DMS114 treated with DMSO at 0.1 percent for 48 hours (cell line): ENCODE results near the gene PTPN6.
"Not testable (repeated sequence)": the region's sequence is repeated elsewhere in the genome, so short reads cannot be mapped to it uniquely, and the experiment has no call there.

Experiments used
- DNase-seq: peaks from one replicate; lab custom pipeline; 2025; ENCODE audit not compliant: unreplicated experiment; lab: John Stamatoyannopoulos, UW

The PTPN6 gene

DNA sequence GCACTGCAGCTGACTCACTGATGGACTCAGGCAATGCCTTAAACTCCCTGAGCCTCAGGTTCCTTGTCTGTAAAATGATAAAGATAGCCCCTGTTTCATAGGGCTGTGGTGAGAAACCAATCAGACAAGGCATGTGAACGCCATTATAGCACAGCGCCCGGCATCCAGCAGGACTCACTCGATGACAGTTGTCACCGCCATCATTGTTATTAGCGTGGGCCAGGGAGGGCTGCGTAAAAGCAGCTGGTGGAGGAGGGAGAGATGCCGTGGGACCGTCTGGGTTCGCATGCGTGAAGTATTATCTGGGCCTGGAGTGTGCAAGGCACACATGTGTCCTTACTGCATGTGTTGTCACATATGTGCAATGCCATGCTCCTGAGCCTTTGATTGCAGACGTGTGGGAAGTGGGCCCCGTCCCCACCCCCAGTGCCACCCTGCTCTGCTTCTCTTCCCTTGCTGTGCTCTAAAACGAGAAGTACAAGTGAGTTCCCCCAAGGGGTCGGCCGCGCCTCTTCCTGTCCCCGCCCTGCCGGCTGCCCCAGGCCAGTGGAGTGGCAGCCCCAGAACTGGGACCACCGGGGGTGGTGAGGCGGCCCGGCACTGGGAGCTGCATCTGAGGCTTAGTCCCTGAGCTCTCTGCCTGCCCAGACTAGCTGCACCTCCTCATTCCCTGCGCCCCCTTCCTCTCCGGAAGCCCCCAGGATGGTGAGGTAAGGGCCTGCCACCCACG, at the start of gene PTPN6:
PTPN6 (plus strand) TSS at position 546 of the 730 bp plus-strand sequence; CDS start at position 703, 157 bp downstream.
- no peak for DNase-seq

DNA sequence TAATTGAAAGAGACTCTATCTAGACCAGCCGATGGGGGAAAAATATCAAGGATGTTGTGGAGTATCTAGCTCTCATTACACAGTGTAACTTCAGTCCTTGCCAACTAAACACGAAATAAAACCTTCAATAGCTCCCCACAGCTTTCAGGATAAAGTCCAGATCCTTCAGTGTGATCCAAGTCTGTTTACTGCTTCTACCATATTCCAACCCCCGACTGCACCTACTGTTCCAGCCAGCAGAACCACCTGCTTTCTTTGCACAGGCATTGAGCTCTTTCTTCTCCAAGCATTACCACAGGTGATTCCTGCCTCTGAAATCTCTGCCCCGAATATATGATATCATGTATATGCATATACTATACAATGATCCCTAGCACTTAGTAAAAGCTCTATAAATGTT, 48.7 kb upstream of the PTPN6 start:
- DNase-seq: no peak

DNA sequence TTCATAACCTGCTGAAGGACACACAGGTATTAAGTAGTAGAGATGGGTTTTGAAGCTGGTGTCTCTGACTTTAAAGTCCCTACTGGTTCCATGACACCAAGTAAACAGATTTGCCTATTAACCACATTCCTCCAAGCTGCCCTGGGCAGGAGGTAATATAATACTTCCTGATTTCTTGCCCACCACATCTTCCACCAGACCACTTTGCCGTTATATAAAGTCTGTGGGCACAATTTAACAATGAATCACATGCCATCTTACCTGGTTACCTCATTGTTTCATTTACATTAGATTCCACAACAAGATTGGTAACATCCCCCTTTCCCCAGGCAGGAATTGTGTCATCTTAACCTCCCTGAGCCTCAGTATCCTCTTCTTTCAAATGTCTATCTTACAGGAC, 47.4 kb upstream of the PTPN6 start:
- no peak for DNase-seq

DNA sequence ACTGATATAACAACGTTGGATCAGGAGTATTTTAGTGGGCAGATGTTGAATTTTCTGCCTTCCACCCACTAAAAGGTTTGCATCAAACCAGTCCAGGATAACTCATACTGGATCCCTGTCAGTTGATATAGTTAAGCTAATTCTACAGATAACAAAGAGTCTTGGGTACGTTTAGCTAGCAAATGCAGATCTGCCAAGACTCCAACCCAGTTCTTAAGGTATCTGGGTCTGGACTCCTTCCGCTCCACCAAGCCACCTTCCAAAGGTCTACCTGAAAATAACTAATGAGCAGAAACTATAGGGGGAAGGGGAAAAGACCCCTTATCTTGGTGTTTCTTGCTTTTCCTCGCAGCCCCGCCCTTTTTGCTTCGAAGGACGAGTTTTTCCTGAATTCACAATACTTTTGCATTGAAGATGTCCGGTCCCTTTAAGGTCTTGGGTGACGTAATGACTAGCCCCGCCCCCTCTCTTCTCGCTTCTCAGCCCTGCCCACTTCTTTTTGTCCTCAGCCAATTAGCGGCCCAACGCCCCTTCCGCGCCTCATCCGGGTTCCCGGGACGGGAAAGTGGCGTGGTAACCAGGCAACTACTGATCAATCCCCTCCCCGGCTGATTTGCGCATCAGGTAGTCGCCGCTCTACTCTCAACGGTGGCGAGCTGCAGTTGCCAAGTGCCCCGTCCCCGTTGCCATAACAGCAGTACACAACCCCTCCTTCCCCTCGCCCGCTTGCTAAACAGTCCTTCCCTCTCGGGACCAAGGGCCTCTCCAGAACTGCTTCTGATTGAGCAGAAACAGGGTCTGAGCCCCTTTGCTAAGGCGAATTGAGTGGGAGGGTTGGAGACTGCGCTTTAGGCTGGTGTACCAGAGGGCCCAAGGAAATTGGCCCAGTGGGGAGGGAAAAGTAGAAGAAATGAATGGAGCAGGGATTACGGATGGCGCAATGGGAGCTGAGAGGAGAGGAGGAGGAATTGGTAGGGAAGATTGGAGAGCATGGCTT, 46.6 kb upstream of the PTPN6 start, which contains the start of gene LRRC23:
LRRC23 (plus strand) TSS at position 543 of the 997 bp plus-strand sequence. CDS start 812 bp downstream, outside the sequence.
- DNase-seq: peak; percentile 97

DNA sequence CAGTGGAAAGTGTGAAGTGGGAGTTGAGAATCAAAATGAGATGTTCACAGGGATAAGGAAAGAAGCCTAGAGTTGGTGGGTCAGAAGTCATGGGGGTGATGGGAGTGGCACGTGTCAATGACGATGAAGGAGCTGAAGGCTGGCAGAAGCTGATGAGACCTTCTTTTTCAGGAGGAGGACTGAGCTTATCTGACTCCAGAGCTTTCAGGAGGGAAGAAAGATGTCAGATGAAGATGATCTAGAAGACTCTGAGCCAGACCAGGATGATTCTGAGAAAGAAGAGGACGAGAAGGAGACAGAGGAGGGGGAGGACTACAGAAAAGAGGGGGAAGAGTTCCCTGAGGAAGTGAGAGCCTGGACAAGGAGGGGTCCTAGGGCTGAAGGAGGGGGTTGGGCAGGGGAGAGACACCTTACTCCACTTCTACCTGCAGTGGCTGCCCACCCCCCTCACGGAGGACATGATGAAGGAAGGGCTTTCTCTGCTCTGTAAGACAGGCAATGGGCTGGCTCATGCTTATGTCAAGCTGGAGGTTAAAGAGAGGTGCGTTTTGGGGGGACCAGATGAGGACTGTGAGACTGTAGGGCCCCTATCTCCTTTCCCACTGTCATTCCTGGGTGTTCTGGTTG, 45.6 kb upstream of the PTPN6 start:
- DNase-seq: no peak

DNA sequence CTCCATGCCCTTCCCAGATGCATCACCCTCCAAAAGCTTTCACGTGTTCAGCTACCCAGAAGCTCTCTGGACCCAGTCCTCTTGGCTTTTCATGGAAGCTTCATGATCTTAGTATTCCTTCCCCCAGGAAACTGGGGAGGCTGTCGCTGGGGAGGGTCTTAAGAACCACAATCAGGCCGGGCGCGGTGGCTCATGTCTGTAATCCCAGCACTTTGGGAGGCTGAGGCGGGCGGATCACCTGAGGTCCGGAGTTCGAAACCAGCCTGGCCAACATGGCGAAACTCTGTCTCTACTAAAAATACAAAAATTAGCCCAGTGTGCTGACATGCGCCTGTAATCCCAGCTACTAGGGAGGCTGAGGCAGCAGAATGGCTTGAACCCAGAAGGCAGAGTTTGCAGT, 43.0 kb upstream of the PTPN6 start:
- not testable (repeated sequence) for DNase-seq

DNA sequence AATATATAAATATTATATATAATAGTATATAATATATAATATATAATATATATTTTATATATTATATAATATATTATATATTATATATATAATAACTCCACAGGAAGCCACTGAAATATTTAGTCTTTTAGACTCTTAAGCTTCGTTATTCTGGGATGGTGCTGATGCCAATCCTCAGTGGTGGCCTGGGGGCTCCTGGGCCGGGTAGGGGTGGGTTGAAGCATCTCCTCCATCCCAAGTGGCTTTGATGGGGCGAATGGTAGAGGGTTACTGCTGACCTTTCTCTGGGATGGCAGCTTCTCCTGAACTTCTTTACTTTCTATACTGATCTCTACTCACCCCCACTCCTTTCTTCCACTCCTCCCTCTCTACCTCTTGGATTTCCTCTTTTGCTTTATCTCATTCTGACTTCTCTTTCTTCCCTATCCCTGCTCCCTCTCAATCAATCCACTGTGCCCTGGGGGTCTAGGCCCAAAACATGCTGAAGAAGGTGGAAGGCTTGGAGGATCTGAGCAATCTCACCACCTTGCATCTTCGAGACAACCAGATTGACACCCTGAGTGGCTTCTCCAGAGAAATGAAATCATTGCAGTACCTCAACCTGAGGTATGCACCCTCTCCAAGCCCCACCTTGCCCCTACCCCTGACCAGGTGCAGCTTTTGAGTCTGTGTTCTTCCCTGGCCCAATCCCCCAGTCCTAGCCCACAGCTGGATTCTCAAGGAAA, 41.6 kb upstream of the PTPN6 start:
- no peak for DNase-seq

DNA sequence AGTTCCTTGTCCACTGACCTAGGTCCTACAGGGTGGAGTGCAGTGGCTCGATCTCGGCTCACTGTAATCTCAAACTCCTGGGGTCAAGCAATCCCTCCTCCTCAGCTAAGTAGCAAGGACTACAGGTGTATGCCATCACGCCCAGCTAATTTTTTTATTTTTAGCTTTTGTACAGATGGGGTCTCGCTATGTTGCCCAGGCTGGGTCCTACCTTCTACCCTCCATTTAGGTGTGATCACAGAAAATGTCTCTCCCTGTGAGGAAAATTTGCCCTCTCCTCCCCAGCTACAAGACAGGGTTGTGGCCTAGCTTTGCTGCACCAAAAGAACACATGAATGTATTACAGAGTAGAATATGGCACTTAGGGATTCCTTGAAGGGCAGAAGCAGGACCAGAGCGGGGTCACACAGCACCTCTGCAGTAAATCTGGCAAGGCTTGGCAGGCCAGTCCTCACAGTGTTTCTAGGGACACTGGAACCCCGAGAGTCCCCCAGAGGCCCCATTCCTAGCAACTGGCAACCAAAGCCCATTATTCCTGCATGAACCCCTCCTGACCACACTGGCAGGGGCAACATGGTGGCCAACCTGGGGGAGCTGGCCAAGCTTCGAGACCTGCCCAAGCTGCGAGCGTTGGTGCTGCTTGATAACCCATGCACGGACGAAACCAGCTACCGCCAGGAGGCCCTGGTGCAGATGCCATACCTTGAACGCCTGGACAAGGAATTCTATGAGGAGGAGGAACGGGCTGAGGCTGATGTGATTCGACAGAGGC, 38.8 kb upstream of the PTPN6 start:
- DNase-seq: no peak

DNA sequence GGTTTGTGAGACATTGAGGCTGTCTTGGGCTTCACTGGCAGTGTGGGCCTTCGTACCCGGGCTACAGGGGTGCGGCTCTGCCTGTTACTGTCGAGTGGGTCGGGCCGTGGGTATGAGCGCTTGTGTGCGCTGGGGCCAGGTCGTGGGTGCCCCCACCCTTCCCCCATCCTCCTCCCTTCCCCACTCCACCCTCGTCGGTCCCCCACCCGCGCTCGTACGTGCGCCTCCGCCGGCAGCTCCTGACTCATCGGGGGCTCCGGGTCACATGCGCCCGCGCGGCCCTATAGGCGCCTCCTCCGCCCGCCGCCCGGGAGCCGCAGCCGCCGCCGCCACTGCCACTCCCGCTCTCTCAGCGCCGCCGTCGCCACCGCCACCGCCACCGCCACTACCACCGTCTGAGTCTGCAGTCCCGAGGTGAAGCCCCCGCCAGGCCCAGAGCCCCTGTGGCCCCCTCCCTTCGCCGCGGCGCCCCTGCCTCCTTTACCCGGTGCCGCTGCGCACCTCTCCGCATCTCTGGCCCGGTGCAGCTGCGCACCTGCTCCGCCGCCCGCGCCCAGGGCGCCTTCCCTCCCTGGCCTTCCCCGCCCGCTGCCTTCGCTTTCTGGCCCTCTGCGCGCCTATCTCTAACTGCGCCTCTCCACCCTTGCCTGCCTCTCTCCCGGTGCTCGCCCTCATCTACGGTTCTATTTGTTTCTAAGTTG, 36.8 kb upstream of the PTPN6 start, which contains the start of gene ENO2:
ENO2 (plus strand) TSS at position 335 of the 701 bp plus-strand sequence. CDS start 1,253 bp downstream, outside the sequence.
- DNase-seq: no peak

DNA sequence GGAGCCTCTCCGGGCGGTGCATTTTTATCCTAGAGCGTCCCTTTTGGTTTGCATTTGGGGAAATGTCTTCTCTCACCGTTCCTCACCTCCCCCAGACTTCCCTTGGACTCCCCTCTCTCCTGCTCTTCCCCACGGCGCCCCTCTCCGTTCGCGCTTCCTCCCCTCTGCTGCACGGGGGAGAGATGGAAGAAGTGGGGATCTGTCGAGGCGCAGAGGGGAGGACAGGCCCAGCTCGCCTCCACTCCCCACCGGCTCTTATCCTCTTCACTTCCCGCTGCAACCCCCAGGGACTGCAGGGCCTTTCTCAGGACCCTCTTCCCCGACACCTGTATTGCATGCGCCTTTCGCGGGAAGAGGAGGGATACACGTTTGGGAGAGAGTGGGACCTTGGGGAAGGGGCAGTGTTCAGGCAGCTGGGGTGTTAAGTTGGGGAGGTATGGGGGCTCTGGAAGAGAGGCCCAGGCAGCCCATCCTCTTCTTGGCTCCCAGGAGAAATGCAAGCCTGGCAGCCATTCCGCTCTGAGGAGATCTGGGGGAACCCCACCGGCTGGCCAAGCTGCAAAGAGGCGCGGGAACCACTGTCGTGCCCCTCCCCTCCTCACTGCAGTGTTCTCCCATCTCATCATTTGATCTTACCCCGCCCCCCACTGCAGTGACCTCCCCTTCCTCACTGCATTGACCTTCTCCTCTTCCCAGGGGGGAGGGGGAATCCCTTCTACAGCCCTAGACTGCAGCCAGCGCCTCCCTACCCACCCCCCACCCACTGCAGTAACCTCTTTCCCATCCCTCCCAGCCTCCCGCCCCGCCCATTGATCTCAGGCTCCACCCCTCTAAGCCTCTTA, 36.0 kb upstream of the PTPN6 start:
- DNase-seq: no peak

DNA sequence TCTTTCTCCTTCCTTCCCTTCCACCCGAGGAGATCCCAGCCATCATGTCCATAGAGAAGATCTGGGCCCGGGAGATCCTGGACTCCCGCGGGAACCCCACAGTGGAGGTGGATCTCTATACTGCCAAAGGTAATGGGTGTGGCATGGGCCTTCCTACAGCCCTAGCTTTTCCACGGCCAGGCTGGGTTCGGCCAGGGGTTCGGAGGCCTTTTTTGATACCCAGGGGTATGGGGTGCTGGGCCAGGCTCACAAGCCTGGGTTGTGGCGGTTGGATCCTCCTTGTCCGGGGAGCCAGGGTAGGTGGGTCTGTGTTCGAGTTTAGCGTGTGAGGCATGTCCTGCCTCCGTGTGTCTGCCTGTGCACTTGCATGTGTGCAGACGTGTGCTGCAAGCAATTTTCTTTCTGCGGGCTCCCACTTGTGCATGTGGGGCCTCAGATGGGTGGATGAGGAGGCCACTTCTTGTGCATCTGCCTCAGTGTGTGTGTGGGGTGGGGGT, 35.3 kb upstream of the PTPN6 start:
- no peak for DNase-seq

DNA sequence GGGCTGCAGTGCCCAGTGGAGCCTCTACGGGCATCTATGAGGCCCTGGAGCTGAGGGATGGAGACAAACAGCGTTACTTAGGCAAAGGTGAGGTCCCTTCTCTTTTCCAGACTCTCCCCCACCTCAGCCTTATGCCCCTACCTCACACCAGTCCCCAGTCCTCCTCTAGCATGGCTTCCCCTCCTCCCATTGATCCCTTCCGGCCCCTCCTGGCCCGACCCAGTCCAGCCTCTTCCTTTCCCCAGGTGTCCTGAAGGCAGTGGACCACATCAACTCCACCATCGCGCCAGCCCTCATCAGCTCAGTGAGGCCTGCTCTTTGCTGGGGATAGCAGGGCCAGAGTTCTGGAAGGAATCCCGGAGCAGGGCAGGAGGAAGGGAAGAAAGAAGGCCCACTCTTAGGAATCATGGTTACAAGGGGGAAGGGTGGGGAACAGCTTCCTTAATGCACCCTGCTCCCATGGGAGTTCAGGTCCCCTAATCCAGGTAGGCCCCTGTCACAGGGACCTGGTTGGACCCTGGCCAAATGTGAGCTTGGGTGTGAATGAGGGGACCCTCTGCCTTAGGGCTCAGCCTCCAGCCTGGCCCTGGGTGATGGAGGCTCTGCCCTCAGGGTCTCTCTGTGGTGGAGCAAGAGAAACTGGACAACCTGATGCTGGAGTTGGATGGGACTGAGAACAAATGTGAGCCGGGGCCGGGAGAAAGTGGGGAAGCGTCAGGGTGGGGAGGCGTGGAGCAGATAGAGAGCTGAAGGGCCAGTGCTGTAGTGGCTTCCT, 34.5 kb upstream of the PTPN6 start:
- no peak for DNase-seq

DNA sequence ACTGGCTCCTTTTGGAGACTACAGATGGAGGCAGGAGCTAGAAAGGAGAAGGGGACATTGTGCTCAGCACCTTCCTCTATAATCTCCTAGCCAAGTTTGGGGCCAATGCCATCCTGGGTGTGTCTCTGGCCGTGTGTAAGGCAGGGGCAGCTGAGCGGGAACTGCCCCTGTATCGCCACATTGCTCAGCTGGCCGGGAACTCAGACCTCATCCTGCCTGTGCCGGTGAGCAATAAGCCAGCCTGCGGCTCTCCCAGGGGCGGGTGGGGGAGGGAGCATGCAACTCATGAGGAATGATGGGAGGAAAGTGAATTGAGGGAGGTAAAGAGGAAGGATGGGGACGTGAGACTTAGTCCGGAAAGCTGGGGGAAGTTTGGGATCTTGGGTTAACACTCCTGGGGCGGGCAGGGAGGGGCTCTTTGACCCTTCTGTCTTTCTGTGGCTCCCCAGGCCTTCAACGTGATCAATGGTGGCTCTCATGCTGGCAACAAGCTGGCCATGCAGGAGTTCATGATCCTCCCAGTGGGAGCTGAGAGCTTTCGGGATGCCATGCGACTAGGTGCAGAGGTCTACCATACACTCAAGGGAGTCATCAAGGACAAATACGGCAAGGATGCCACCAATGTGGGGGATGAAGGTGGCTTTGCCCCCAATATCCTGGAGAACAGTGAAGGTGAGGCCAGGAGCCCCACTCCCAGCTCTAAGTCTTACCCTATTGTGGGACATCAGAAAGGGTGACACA, 33.5 kb upstream of the PTPN6 start:
- DNase-seq: no peak

DNA sequence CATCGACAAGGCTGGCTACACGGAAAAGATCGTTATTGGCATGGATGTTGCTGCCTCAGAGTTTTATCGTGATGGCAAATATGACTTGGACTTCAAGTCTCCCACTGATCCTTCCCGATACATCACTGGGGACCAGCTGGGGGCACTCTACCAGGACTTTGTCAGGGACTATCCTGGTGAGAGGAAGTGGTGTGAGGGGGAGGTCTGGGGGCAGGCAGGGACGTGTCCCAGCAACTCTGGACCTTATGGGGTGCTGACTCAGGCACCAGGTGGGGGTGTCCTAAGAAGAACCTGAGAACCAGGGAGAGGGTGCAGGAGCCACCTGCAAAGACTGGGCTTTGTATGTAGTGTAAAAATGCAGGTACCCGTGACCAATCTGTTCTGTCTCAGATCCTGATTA, 31.6 kb upstream of the PTPN6 start:
- DNase-seq: no peak

DNA sequence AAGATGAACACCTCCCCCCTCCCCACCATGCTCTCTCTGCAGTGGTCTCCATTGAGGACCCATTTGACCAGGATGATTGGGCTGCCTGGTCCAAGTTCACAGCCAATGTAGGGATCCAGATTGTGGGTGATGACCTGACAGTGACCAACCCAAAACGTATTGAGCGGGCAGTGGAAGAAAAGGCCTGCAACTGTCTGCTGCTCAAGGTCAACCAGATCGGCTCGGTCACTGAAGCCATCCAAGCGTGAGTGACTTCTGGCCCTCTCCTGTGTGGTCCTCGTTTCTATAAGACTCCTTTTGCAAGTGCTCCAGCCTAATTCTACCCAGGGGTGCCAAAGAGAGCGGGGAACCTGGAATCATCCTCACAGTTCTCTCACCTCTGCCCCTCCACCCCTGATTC, 29.6 kb upstream of the PTPN6 start:
- no peak for DNase-seq

DNA sequence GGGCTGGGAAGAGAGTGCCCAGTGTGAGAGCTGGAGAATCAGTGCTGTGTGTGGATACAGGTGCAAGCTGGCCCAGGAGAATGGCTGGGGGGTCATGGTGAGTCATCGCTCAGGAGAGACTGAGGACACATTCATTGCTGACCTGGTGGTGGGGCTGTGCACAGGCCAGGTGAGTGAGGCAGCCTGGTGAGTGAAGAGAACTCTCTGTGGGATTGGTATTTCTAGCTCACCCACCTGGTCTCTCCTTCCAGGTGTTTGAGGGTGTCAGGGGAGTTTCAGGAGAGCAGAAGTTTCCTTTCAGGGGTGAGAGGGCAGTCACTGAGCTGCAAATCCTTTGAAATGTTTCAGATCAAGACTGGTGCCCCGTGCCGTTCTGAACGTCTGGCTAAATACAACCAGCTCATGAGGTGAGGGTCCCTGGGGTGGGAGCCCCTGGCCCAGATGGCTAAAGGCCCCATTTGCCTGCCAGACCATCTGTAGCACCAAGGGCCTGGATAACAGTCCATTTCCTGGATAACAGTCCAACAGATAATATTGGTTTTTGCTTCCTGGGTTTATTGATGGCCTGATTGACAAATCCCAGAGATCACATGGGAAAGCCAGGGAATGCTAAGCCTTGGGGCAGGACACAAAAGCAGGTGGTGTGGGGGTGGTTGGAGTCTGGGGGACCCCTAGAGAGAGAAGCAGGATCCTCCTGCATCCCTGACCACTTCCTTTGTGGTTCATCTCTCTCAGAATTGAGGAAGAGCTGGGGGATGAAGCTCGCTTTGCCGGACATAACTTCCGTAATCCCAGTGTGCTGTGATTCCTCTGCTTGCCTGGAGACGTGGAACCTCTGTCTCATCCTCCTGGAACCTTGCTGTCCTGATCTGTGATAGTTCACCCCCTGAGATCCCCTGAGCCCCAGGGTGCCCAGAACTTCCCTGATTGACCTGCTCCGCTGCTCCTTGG, 28.9 kb upstream of the PTPN6 start:
- DNase-seq: no peak
